Mononuclear cell (primary cell): Measurements from ENCODE around the gene CLMN. TPM values are rescaled to one million over a fixed set of nuclear protein-coding genes. Genes with fewer than 3 reads are reported as not detected.

Experiments
- H3K27me3 ChIP-seq: 2 replicates; pipeline ENCODE4 v1.6.0; 2011; ENCODE audit warnings: low read length, control low read depth; ENCODE audit not compliant: insufficient read depth
- H3K4me1 ChIP-seq: 2 replicates; pipeline ENCODE4 v1.5.1; 2011; ENCODE audit warnings: mild to moderate bottlenecking, low read length, control low read depth; ENCODE audit not compliant: insufficient read depth
- H3K4me3 ChIP-seq: 2 replicates; pipeline ENCODE4 v1.5.1; 2011; ENCODE audit warnings: mild to moderate bottlenecking, low read length, moderate library complexity
- H3K9me3 ChIP-seq: 2 replicates; pipeline ENCODE4 v1.5.1; 2011; ENCODE audit warnings: low read depth, mild to moderate bottlenecking, control low read depth, low read length
- total RNA-seq: library from RNA; depleted of rRNA; stranded (reverse); fragments of >200 nt; gene quantifications from one replicate; pipeline ENCODE4 v1.2.3, GENCODE V29; 2012

The CLMN gene
- total RNA-seq, 1 donor, result 9.0 TPM

DNA sequence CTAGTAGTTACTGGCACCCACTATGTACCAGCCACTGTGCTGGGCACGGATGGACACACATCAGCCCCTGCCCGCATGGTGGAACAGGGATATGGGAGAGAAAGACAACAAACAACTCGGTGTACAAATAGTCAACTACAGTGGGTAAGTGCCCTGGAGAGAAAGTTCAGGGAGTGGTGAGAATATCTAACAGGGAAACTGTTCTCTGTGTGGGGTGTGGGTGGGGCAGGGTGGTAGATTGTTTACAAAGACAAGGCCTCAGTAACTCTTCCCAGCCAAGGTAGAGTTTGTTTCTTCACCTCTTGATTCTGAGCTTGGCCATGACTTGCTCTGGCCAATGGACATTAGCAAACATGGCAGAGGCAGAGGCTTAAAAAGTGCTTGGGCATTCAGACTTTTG lies 12.9 kb upstream of the CLMN start:
- Histone ChIP-seq H3K4me3 (no peak overlapping the region), H3K27me3 (no peaks in the 10 kb centered on the region), H3K4me1 (peaks cover 9% of the 10 kb centered on the region), H3K9me3 (no peaks in the 10 kb centered on the region)

DNA sequence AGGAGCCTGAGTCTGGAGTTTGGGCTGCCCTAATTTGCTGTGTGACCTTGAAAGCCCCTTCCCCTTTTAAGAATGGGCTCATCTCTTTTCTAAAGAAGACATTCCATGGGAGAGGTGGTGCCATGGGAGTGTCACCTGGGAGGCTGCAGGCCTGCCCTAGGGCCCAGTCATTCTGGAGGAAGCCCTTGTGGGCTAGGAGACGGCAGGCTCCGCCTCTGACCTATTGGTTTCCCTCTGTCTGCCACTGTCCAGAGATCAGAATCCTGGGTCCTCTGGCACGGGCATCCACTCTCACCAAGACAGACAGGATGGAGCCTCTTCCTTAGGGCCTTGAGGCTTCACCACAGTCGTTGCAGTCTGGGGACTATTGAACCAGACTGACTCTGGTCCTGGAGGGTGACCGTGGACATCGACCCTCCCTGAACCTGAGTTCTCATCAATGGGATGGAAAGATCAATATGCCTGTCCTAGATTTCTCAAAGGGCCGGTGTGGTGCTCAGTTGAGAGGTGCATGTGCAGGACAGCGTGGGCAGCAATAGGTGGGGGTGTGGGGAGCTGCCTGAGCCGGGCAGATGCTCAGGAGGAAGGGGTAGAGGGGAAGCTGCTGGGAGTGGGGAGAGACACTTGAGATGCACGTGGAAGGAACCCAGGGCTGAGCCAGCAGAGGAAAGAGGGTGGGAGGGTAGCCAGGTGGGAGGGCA lies 12.2 kb upstream of the CLMN start:
- H3K9me3 ChIP-seq, result no peaks in the 10 kb centered on the region
- H3K4me3 ChIP-seq, result no peak overlapping the region
- peaks cover 15% of the 10 kb centered on the region for H3K4me1 ChIP-seq

DNA sequence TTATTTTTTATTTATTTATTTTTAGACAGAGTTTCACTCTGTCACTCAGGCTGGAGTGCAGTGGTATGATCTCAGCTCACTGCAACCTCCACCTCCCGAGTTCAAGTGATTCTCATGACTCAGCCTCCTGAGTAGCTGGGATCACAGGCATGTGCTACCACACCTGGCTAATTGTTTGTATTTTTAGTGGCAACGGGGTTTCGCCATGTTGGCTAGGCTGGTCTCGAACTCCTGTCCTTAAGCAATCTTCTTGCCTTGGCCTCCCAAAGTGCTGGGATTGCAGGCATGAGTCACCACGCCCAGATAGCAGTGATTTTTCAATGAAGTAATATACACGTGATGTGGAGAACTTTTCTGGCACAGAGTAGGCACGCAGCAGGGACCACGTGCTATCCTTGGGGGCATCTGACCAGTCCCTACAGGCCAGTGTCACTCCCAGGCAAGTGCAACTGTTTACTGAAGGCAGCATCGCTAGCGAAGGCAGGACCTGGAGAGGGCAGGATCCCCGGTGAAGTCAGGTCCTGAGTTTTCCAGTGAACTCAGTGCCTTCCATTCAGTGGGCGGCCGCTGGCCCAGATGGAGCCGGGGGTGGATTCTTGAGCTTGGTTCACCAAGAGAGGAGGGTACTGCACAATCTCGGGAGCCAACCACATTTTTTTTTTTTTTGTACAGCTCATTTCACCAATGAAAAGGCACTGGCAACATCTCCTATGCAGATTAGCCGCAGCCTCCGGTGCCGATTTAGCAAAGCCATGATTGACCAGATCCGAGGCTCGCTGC lies 11.1 kb upstream of the CLMN start:
- Histone ChIP-seq H3K4me1 (peaks cover 18% of the 10 kb centered on the region), H3K9me3 (no peaks in the 10 kb centered on the region), H3K27me3 (no peaks in the 10 kb centered on the region), H3K4me3 (no peak overlapping the region)

More for the DNA sequence above, 12.2 kb upstream of the CLMN start:
- H3K27me3 ChIP-seq, result no peaks in the 10 kb centered on the region

DNA sequence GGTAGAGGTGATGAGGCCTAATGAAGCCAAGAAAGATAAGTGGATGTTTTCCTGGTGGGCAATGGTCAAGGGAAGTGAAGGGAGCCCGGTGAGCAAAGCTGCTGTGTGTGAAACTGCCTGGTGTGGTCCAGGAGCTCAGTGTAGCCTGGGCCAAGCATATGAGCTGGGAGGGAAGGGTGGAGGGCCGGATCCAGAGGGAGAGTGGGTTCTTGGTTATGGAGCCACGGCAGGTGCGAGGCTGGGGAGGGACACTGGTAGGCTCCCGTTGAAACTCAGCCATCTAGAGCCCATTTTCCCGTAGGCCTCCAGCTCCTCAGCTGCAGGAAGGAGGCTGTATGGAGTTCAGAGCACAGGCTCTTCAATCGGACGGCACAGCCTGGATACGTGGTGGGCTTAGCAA lies 10.2 kb upstream of the CLMN start:
- no peaks in the 10 kb centered on the region for H3K27me3 ChIP-seq
- peaks cover 18% of the 10 kb centered on the region for H3K4me1 ChIP-seq
- H3K9me3 ChIP-seq, result no peaks in the 10 kb centered on the region
- H3K4me3 ChIP-seq, result no peak overlapping the region

DNA sequence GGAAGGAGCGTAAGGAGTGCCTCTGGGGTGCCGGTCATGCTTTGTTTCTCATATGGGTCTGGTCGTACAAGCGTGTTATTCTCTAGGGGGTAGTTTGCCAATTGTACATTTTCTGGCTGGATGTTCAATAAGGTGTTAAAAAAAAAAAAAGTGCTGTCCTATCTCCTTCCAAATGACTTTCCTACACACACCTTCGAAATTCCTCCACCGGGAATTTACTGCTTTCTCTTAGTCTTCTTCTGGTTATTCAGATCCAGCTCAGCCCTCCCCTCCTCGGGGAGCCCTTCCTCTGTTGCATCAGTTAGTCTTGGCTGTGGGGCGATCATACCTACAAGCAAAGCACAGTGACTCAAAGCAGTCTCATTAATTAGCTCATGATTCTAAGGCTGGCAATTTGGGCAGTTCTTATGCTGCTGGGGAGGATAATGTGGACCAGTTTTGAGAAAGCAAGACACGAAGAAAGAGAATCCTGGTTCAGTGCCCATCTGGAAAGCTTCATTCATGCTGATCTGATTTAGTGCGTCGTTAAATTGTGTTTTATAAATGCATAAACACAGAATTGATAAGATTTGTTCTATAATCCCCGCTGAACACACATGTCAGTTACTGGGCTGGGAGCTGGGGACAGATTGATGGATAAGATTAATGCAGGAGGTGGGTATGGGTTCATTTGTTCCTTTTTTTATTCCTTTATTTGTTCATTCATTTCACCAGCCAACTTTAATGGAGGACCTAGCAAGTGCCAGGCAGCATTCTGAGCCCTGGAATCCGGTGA lies 9.2 kb upstream of the CLMN start:
- Histone ChIP-seq H3K4me1 (peaks cover 18% of the 10 kb centered on the region), H3K9me3 (no peaks in the 10 kb centered on the region), H3K27me3 (no peaks in the 10 kb centered on the region), H3K4me3 (no peak overlapping the region)

DNA sequence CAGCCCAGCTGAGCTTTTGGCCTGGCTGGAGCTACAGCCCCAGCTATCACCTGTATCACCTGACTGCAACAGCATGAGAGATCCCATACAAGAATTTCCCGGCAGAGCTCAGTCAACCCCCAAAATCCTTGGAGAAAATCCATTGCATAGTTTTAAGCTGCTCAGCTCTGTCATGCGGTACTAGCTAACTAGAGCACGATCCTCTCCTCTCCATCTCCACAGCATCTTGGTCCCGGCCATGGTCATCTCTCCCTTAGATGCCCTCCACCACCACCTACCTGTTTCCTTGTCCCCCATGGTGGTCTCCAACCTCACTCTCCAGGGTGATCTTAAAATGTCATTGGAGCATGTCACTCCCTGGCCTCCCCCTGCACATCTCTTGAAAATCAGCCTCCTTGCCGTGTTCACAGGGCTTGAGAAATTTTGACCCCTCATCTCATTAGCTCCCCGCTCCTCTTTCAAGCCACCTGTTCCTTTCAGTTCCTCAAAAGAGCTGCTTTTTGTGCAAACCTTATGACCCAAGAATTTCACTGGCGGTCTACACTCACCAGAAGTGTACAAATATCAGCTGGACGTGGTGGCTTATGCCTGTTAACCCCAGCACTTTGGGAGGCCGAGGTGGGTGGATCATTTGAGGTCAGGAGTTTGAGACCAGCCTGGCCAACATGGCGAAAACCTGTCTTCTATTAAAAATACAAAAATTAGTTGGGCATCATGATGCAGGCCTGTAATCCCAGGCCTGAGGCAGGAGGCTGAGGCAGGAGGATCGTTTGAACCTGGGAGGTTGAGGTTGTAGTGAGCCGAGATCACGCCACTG lies 8.1 kb upstream of the CLMN start:
- no peaks in the 10 kb centered on the region for H3K27me3 ChIP-seq
- H3K9me3 ChIP-seq, result no peaks in the 10 kb centered on the region
- H3K4me3 ChIP-seq, result no peak overlapping the region
- H3K4me1 ChIP-seq, result peaks cover 29% of the 10 kb centered on the region

DNA sequence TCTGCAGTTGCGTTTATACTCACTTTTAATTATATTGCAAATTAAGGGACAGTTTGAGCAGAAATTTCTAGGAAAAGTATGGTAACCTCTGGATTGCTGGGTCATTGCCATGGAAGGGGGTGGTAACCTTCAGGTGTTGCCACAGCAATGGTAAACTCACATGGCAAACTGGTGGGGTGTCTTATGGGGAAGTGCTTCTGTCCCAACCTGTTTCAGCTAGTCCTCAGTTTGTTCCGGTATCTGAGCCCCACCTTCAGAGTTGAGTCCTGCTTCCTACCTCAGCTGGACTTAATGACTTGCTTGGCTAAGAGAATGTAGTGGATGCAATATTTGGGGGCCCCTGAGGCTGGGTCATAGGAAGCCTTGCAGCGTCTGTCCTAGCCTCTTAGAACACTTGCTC lies 7.3 kb upstream of the CLMN start:
- Histone ChIP-seq H3K9me3 (no peaks in the 10 kb centered on the region), H3K4me1 (peaks cover 36% of the 10 kb centered on the region), H3K27me3 (no peaks in the 10 kb centered on the region), H3K4me3 (no peak overlapping the region)

DNA sequence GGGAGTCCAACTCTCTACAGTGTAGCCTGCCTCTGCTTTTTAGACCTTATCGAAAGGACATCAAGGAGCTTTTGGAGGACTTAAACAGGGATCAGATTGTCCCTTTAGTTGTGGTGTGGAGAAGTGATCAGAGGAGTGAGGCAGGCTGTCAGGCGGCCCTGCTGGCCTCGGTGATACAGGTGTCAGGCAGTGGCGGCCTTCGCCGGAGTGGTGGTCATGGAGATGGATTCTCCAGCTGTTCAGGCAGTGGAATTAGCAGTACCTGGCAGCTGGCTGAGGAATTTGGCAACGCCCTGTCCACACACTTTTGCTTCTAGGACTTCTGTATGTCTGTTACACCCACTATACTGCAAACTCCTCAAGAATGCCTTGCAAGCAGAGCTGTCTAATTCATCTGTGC lies 4.2 kb upstream of the CLMN start:
- no peak overlapping the region for H3K4me3 ChIP-seq
- no peaks in the 10 kb centered on the region for H3K9me3 ChIP-seq
- H3K4me1 ChIP-seq, result peaks cover 61% of the 10 kb centered on the region
- H3K27me3 ChIP-seq, result peaks cover 8% of the 10 kb centered on the region

DNA sequence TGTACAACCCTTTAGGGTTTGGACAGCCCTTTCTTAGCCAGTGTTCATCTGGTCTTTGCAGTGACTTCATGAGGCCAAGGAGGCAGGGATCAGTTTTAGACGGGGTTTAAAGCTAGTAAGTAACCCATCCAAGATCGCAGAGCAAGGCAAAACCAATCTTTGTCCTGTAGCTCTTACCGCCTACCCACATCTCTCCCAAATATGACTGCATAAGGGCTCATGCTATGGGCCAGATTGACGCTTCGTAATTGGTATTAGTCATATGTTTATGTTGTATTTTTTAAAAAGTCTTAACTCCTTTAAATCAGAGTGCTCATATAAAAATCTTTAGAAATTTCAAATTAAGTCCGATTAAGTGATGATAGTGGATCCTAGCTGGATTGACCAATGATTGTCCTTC lies 3.7 kb upstream of the CLMN start:
- Histone ChIP-seq H3K27me3 (peaks cover 8% of the 10 kb centered on the region), H3K9me3 (no peaks in the 10 kb centered on the region), H3K4me3 (no peak overlapping the region), H3K4me1 (peaks cover 63% of the 10 kb centered on the region)

DNA sequence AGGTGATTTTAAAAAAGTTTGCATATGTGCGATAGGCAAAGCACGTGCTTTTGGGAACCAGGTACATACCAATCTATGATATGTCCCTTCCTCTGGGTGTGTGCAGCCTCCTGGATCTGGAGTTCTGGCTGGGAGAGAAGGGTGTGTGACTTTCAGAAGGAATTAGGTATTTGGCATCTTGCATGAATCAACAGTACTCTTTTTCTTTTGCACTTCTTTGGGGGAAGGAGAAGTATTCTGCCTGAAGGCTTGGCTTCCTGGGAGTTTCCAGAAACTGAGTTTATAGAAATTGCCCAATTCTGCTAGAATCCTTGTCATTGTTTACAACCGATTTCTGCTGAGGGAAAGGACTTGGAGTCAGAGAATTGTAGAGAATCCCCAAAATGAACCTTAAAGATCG lies 2.9 kb upstream of the CLMN start:
- Histone ChIP-seq H3K4me3 (no peak overlapping the region), H3K9me3 (no peaks in the 10 kb centered on the region), H3K4me1 (peaks cover 62% of the 10 kb centered on the region), H3K27me3 (peaks cover 8% of the 10 kb centered on the region)

DNA sequence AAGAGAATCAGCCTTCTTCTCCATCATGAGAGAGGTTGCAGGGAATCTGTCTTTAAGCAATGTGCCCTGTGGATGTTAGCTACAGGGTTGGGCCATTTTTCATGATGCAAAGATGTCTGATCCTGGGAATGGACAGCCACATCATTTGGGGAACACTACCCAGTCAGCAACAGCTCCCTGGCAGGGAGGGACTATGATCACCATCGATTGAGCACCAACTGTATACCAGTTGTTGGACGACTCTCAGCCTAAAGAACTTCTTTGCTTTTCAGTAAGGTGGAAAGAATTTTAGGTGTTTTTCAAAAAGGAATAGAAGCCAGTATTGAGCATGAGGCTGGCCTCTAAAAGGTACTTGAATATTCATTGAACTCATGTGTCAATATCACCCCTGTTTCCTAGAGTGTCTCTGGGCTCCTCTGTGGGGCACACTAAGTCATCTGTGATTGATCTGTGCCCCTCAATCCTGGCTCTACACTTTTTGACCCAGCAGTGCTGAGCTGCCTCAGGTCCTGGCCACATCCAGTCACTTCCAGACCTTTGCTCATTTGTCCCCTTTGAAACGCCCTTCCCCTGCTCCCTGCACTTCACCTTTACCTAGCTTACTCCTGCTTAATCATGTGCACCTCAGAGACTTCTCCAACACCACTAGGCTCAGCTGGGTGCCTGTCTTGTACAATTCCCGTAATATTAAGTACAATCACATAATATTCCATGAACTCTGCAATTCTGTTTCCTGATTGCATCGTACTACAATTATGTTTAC lies 2.2 kb upstream of the CLMN start:
- Histone ChIP-seq H3K9me3 (no peaks in the 10 kb centered on the region), H3K4me1 (peaks cover 55% of the 10 kb centered on the region), H3K27me3 (peaks cover 8% of the 10 kb centered on the region), H3K4me3 (no peak overlapping the region)

DNA sequence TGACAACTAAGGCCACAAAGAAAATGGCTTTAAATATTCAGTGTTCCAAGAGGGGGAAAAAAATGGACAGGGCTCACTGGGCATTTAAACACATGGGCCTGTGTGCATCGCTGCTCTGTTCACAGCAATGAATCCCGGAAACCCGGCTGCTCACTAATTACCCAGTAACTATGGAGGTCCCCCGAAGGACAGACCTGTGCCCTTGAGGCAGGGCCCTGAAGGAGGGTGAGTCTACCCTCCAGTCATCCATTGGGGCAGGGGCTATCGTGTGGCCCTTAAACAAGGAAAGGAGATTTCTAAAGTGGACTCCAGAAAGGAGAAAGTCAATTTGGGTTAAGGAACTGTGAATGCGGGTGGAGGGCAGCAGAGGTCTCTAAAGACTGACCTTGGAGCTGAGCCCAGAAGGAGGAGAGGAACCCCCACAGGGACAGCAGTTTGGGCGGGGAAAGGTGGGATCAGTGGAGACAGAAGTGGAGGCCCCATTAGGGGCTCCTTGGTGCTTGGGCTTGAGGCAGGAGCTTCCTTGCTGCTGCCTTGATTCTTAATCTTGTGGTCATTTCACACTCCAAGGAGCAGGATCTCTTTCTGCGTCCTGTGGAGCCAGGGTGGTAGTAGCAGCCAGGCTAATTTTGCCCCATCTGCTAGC lies 1.4 kb upstream of the CLMN start:
- Histone ChIP-seq H3K4me3 (no peak overlapping the region), H3K4me1 (peaks cover 55% of the 10 kb centered on the region), H3K9me3 (no peaks in the 10 kb centered on the region), H3K27me3 (peaks cover 8% of the 10 kb centered on the region)

DNA sequence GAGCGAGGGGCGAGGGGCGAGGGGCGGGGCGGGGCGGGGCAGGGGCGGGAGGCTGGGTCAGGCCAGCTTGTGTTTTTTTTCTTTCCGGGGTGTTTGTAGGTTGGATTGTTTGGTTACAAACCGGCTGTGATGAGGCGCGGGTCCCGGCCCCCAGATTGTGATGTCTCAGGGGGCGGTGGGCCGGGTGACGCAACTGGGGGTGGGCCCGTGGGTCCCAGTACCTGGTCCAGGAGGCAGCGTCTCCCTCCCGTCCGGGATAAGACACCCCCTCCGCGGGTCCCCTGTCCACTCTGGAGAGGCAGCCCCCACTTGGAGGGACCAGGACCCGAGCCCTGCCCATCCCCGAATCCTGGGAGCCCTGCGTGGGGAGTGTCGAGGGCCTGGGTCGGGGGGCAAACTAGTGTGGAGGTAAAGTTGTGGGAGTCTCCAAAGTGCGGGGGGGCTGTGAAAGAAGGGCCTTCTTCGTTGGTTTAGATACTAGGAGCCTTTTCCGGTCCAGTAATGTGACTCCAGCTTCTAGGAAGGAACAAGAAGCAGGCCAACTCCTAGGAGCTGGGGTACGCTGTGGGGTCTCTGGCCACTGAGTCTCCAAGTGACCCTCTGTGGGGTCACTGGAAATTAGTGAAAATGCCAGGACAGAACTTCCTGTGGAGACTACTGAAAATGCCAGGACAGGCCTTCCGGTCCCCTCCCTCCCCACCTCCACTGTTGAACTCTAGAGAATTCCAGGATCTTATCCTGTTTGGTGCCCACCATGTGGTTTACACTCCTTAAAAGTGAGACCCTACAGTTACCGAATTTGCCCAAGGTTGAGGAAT lies 579 bp upstream of the CLMN start:
- no peak overlapping the region for H3K4me3 ChIP-seq
- H3K27me3 ChIP-seq, result peaks cover 8% of the 10 kb centered on the region
- H3K9me3 ChIP-seq, result no peaks in the 10 kb centered on the region
- H3K4me1 ChIP-seq, result peaks cover 63% of the 10 kb centered on the region
